ENCODE data around the gene TLE3.
"Not testable (repeated sequence)": the region's sequence is repeated elsewhere in the genome, so short reads cannot be mapped to it uniquely, and the experiment has no call there.

- TF ChIP-seq POLR2AphosphoS5 (IDR thresholded peaks at IDR 0.05; ENCODE audit: borderline replicate concordance, low read depth, low read length); EZH2 (IDR thresholded peaks at IDR 0.05): not testable (repeated sequence)
Measured at GRCh38 chr15:70112572-70113303, 15.0 kb upstream of the TLE3 start.

All from SK-N-MC (cell line).